Coronary artery (tissue), 2 donors: Measurements from ENCODE around the gene EIF4A3.
A peak's percentile ranks its signal among the peaks of the same experiment; 100 is the strongest.

Experiments
- DNase-seq: peaks from one replicate; pipeline ENCODE4 v3.0.0-alpha.2; 2017; ENCODE audit warnings: low spot score
- H3K27ac ChIP-seq, 2 donors: fragments of 200-600 bp; sonication (generic); one replicate each; pipeline ENCODE4 v1.5.1; 2016 to 2019
- H3K4me3 ChIP-seq: fragments of 200-600 bp; sonication (generic); 2 replicates; pipeline ENCODE4 v1.5.1; 2016; ENCODE audit warnings: mild to moderate bottlenecking, moderate library complexity
- TF ChIP-seq, protein P1 (sequence below): fragments of 200-600 bp; sonication (generic); IDR thresholded peaks from one replicate; pipeline ENCODE4 v1.5.1; 2019; ENCODE audit warnings: antibody characterized with exemption

Gene EIF4A3

GRCh38 chr17:80104956-80105375 lies 42.0 kb downstream of the EIF4A3 start:
- TF ChIP-seq, protein P1, sequence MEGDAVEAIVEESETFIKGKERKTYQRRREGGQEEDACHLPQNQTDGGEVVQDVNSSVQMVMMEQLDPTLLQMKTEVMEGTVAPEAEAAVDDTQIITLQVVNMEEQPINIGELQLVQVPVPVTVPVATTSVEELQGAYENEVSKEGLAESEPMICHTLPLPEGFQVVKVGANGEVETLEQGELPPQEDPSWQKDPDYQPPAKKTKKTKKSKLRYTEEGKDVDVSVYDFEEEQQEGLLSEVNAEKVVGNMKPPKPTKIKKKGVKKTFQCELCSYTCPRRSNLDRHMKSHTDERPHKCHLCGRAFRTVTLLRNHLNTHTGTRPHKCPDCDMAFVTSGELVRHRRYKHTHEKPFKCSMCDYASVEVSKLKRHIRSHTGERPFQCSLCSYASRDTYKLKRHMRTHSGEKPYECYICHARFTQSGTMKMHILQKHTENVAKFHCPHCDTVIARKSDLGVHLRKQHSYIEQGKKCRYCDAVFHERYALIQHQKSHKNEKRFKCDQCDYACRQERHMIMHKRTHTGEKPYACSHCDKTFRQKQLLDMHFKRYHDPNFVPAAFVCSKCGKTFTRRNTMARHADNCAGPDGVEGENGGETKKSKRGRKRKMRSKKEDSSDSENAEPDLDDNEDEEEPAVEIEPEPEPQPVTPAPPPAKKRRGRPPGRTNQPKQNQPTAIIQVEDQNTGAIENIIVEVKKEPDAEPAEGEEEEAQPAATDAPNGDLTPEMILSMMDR = no peak
- Histone ChIP-seq H3K27ac (no peak overlapping the region), H3K4me3 (no peak overlapping the region)
- DNase-seq = no peak

GRCh38 chr17:80104321-80104955 lies 42.5 kb downstream of the EIF4A3 start:
- TF ChIP-seq, protein P1 = no peak
- no peak for DNase-seq
- H3K4me3 ChIP-seq = no peak overlapping the region
- no peak overlapping the region for H3K27ac ChIP-seq

- DNase-seq = no peak
- TF ChIP-seq, protein P1 = no peak
- Histone ChIP-seq H3K27ac (no peak overlapping the region), H3K4me3 (no peak overlapping the region)
Measured at GRCh38 chr17:80103449-80104085, 43.4 kb downstream of the EIF4A3 start.

- TF ChIP-seq, protein P1 = no peak
- DNase-seq = no peak
- no peak overlapping the region for H3K4me3 ChIP-seq
- no peak overlapping the region for H3K27ac ChIP-seq
Measured at GRCh38 chr17:80102664-80103448, 44.1 kb downstream of the EIF4A3 start.

DNA sequence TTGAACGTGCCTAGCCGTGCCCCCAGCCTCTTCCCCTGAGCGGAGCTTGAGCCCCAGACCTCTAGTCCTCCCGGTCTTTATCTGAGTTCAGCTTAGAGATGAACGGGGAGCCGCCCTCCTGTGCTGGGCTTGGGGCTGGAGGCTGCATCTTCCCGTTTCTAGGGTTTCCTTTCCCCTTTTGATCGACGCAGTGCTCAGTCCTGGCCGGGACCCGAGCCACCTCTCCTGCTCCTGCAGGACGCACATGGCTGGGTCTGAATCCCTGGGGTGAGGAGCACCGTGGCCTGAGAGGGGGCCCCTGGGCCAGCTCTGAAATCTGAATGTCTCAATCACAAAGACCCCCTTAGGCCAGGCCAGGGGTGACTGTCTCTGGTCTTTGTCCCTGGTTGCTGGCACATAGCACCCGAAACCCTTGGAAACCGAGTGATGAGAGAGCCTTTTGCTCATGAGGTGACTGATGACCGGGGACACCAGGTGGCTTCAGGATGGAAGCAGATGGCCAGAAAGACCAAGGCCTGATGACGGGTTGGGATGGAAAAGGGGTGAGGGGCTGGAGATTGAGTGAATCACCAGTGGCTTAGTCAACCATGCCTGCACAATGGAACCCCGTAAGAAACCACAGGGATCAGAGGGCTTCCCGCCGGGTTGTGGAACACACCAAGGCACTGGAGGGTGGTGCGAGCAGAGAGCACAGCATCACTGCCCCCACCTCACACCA lies 44.8 kb downstream of the EIF4A3 start:
- H3K27ac ChIP-seq = peak overlapping the region; percentile 94
- TF ChIP-seq, protein P1 = no peak
- no peak for DNase-seq
- peak overlapping the region; percentile 89 for H3K4me3 ChIP-seq

- H3K4me3 ChIP-seq = peak within 1 kb of the TSS; percentile 89
- H3K27ac ChIP-seq = peak within 1 kb of the TSS; percentile 94
- TF ChIP-seq, protein P1 = peak; percentile 86
- DNase-seq = peak; percentile 89
Measured at GRCh38 chr17:80101011-80101945, 45.6 kb downstream of the EIF4A3 start, which contains the start of gene GAA. GAA (plus strand) TSS chr17:80101581; CDS start chr17:80104587, 3,006 bp downstream.
